Prostate gland (tissue), 2 donors: ENCODE results near the gene WDFY4. TPM values are rescaled to one million over a fixed set of nuclear protein-coding genes. Genes with fewer than 3 reads are reported as not detected.

Source experiments
- DNase-seq: peaks from one replicate; pipeline ENCODE4 v3.0.0-alpha.2; 2019; ENCODE audit warnings: low spot score
- H3K27ac ChIP-seq, 2 donors: fragments of 200-600 bp; sonication (generic); 2 replicates each; pipeline ENCODE4 v1.5.1; 2017 to 2019
- H3K27me3 ChIP-seq: fragments of 200-600 bp; sonication (generic); replicated peaks from 2 replicates; pipeline ENCODE4 v1.5.1; 2019; ENCODE audit not compliant: insufficient read depth
- H3K36me3 ChIP-seq, 2 donors: fragments of 200-600 bp; sonication (generic); 1 replicate in 1 of 2; 2 replicates in 1 of 2; pipeline versions ENCODE4 v1.5.1 to v1.8.1; 2017 to 2019
- H3K4me1 ChIP-seq: fragments of 200-600 bp; sonication (generic); replicated peaks from 2 replicates; pipeline ENCODE4 v1.5.1; 2019
- H3K4me3 ChIP-seq, 2 donors: fragments of 200-600 bp; sonication (generic); 2 replicates each; pipeline ENCODE4 v1.5.1; 2017 to 2019
- H3K9me3 ChIP-seq: fragments of 200-600 bp; sonication (generic); 2 replicates; pipeline ENCODE4 v1.5.1; 2017
- POLR2A ChIP-seq: fragments of 450-650 bp; IDR thresholded peaks from one replicate; pipeline ENCODE4 v1.6.1; 2016; ENCODE audit warnings: antibody characterized with exemption, mild to moderate bottlenecking
- POLR2AphosphoS5 ChIP-seq: sonication (generic); formaldehyde crosslinking; IDR thresholded peaks from one replicate; pipeline ENCODE4 v1.6.1; 2017; ENCODE audit warnings: antibody characterized with exemption
- WGBS: methylation state at CpG from one replicate; pipeline ENCODE4 v1.1.5; 2018; 5-methylcytosine and 5-hydroxymethylcytosine counted together
- intact Hi-C: fragments of 100-400 bp; cut with DNase I; formaldehyde crosslinking; loops from one replicate; pipeline ENCODE4 v1.14.2; 2022
- total RNA-seq, 2 donors: library from RNA; depleted of rRNA; stranded (reverse); fragments of >200 nt; gene quantifications; one replicate each; pipeline ENCODE4 v1.1.0, GENCODE V29; 2016
- TF ChIP-seq, protein P1 (sequence below), 4 experiments: fragments of 200-600 bp in 2 of 4; fragments of 450-650 bp in 2 of 4; sonication (generic) in 2 of 4; IDR thresholded peaks; 1 replicate in 3 of 4; 2 replicates in 1 of 4; pipeline ENCODE4 v1.5.1; 2016 to 2019; ENCODE audit warnings: antibody characterized with exemption in 4 of 4, mild to moderate bottlenecking in 2 of 4, moderate library complexity in 2 of 4

The WDFY4 gene
- total RNA-seq, 2 donors from 2014 or later = 0.59 to 5.7 TPM

DNA sequence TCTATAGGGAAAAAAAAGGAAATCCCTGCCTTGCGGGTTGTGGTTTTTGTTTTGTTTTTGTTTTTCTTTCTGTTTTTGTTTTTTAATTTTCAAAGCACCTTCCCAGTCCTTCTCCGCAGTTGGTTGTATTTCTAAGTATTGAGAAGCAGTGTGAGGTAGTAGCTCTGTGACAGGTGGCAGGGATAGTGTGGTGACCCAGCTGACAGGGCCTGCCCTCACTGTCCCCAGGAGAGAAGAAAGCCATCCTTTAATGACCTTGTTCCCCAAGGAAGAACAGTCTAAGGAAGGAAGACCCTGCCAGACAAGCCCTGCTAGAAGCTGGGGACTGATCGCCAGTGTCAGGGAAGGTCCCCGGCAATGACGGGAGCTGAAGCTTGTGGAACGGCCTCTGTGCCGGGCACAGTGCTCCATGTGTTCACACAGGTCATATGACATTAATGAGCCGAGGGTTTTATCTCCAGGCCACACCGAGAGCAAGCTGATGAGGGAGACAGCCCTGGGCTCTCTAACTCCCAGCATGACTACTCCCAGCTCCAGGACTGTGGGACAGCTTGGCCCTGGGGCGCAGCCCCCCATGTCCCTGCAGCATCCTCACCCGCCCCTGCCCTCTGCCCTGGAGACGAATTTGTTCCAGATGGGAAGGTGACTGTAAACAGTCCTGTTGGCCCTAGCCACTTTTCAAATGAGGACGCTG, 324.0 kb downstream of the WDFY4 start:
- H3K27ac ChIP-seq = no peak overlapping the region
- intact Hi-C loops = no loop called here

DNA sequence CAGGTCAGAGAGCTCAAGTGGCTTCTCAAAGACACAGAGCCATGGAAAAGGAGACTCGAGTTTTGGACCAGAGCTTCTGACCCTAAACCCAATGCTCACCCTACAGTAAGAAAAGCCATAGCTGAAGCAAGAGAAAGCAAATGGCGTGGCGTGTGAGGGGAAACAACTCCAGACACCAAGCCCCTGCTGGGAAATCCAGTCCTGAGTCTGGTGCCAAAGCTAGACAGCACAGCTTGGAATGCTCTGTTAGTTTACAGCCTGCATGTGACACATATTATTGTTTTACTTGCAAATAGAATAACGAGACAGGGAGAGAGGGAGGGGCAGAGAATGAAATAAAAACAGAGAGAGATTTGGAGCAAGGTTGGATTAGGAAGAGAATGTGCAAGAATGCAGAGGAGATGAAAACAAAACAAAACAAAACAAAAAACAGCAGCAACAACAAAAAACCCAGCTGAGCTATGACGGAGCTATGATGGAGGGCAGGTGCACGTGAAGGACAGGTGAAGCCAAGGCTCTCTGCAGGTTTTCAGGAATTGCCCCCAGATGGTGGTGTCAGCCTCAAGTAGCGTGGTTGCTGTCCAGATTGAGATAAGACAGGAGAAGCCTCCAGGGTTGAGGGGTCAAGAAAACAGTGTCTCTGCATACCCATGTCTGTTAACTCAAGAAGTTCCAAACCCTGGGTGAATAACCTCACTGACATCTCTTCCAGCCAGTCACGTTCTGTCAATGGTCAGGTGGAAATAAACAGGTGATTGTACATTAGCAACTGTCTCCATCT, 324.7 kb downstream of the WDFY4 start:
- H3K4me1 ChIP-seq = no peaks in the 10 kb centered on the region
- H3K36me3 ChIP-seq = no peaks in the 10 kb centered on the region
- WGBS = 55% methylated on average over 8 of the region's 8 CpGs
- no peak overlapping the region for H3K27ac ChIP-seq
- TF ChIP-seq, protein P1, sequence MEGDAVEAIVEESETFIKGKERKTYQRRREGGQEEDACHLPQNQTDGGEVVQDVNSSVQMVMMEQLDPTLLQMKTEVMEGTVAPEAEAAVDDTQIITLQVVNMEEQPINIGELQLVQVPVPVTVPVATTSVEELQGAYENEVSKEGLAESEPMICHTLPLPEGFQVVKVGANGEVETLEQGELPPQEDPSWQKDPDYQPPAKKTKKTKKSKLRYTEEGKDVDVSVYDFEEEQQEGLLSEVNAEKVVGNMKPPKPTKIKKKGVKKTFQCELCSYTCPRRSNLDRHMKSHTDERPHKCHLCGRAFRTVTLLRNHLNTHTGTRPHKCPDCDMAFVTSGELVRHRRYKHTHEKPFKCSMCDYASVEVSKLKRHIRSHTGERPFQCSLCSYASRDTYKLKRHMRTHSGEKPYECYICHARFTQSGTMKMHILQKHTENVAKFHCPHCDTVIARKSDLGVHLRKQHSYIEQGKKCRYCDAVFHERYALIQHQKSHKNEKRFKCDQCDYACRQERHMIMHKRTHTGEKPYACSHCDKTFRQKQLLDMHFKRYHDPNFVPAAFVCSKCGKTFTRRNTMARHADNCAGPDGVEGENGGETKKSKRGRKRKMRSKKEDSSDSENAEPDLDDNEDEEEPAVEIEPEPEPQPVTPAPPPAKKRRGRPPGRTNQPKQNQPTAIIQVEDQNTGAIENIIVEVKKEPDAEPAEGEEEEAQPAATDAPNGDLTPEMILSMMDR (IDR thresholded peaks at IDR 0.05) = no peak
- TF ChIP-seq POLR2AphosphoS5 = peak; percentile 17
- no peak overlapping the region for H3K4me3 ChIP-seq
- no peaks in the 10 kb centered on the region for H3K9me3 ChIP-seq
- H3K27me3 ChIP-seq = no peaks in the 10 kb centered on the region
- no peak for DNase-seq
- intact Hi-C loops = no loop called here

More for the DNA sequence above, 324.0 kb downstream of the WDFY4 start:
- H3K9me3 ChIP-seq = no peaks in the 10 kb centered on the region
- H3K27me3 ChIP-seq = no peaks in the 10 kb centered on the region
- TF ChIP-seq POLR2AphosphoS5 (no peak), POLR2A (no peak)
- TF ChIP-seq, protein P1 (IDR thresholded peaks at IDR 0.05) = no peak
- 74% methylated on average over 13 of the region's 13 CpGs for WGBS
- no peaks in the 10 kb centered on the region for H3K4me1 ChIP-seq
- DNase-seq = no peak
- H3K4me3 ChIP-seq = no peak overlapping the region
- no peaks in the 10 kb centered on the region for H3K36me3 ChIP-seq

DNA sequence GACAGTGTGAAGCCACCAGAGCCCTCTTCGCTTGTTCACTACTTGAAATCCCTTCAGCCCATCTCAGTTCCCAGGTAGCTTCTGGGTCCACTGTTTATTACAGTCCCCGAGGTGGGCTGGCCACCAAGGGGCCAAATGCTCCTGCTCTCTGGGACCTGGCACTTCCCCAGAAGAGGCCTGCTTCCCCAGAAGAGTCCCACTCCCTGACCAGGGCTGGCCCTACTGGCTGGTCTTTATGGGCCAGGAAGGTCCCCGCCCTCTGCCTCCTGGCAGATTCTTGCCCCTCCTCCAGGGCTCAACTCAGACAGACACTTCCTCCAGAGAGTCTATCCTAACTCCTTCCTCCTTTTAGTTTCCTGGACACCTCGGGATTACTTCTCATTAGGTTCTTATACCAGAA, 325.6 kb downstream of the WDFY4 start:
- intact Hi-C loops = loop anchor here (5.0 kb wide), 1 partner anchor 107 kb away; the partner anchor contains the start of gene VSTM4
- Histone ChIP-seq H3K9me3 (no peaks in the 10 kb centered on the region), H3K27ac (no peak overlapping the region), H3K4me3 (no peak overlapping the region), H3K4me1 (no peaks in the 10 kb centered on the region), H3K36me3 (no peaks in the 10 kb centered on the region), H3K27me3 (no peaks in the 10 kb centered on the region)
- no peak for TF ChIP-seq POLR2A
- no peak for TF ChIP-seq POLR2AphosphoS5
- DNase-seq = no peak
- 68% methylated on average over 4 of the region's 4 CpGs for WGBS

DNA sequence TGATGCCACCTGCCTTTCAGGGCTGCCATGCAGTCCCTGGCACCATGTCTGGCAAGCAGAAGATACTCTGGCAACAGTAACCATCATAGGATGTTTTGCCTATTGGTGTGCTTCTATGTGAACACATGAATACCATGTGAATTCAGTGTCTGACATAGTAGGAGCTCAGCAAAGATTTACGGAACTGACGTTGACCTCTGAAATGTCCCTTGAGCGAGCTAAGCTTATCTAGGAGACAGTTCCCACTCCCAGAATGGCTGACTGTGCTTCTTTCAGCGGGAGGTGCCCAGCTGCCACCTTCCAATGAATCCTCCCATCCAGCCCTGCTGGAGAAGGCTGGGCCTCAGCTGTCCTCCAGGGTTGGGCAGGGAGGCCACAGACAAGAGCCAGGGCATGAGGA, 326.2 kb downstream of the WDFY4 start:
- DNase-seq = no peak
- Histone ChIP-seq H3K36me3 (no peaks in the 10 kb centered on the region), H3K27ac (no peak overlapping the region), H3K4me3 (no peak overlapping the region), H3K9me3 (no peaks in the 10 kb centered on the region), H3K27me3 (no peaks in the 10 kb centered on the region), H3K4me1 (no peaks in the 10 kb centered on the region)
- intact Hi-C loops = loop anchor here (5.0 kb wide), 1 partner anchor 106 kb away; the partner anchor contains the start of gene VSTM4
- WGBS = 48% methylated on average over 4 of the region's 4 CpGs
- TF ChIP-seq, protein P1 (IDR thresholded peaks at IDR 0.05) = no peak
- TF ChIP-seq POLR2AphosphoS5 (no peak), POLR2A (no peak)

DNA sequence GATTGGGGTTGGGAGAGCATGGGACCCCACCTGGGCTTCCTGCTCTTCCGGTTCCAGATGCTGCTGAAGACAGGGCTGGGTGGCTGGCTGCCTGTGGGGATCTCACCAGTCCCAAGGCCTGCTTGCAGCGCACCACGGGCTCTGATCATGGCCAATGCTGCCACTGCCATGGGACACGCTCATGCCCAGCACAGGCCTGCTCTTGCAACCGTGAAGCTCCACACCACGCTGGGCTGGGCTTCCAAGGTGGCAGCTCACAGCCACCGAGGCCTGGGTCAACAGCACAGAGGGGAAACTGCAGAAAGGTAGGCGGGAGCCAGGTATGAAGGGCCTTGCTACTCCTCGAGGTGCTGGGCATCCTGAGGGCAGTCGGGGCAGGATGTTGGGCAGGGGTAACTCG, 327.1 kb downstream of the WDFY4 start:
- Histone ChIP-seq H3K9me3 (no peaks in the 10 kb centered on the region), H3K27ac (no peak overlapping the region), H3K27me3 (no peaks in the 10 kb centered on the region), H3K4me3 (no peak overlapping the region), H3K36me3 (no peaks in the 10 kb centered on the region), H3K4me1 (no peaks in the 10 kb centered on the region)
- TF ChIP-seq POLR2AphosphoS5 (no peak), POLR2A (no peak)
- TF ChIP-seq, protein P1 (IDR thresholded peaks at IDR 0.05) = no peak
- no peak for DNase-seq
- intact Hi-C loops = loop anchor here (5.0 kb wide), 1 partner anchor 106 kb away; the partner anchor contains the start of gene VSTM4
- WGBS = 94% methylated on average over 11 of the region's 11 CpGs
